Fibroblast of peridontal ligament (primary cell): ENCODE measurements around the gene MYBPH.

Experiments used
- DNase-seq: peaks from one replicate; pipeline ENCODE4 v3.0.0-alpha.2; 2010; ENCODE audit errors: extremely low read depth

The MYBPH gene

DNA sequence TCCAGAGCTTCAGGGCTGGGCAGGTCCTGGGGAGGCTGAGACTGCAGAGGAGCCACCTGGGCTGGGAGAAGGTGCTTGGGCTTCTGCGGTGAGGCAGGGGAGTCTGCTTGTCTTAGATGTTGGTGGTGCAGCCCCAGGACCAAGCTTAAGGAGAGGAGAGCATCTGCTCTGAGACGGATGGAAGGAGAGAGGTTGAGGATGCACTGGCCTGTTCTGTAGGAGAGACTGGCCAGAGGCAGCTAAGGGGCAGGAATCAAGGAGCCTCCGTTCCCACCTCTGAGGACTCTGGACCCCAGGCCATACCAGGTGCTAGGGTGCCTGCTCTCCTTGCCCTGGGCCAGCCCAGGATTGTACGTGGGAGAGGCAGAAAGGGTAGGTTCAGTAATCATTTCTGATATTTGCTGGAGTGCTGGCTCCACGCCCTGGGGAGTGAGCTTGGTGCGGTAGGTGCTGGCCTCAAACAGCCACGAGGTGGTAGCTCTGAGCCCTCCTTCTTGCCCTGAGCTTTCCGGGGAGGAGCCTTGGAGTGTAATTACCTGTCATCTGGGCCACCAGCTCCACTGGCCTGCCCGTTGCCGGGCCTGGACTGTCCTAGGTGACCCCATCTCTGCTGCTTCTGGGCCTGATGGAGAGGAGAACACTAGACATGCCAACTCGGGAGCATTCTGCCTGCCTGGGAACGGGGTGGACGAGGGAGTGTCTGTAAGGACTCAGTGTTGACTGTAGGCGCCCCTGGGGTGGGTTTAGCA is 9.3 kb downstream of the MYBPH start:
- no peak for DNase-seq

DNA sequence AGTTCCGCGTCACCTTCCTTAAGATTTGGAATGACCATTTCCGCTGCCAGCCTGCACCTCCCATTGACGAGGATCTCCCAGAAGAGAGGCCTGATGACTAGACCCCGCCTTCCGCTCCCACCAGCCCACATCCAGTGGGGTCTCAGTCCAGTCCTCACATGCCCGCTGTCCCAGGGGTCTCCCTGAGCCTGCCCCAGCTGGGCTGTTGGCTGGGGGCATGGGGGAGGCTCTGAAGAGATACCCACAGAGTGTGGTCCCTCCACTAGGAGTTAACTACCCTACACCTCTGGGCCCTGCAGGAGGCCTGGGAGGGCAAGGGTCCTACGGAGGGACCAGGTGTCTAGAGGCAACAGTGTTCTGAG is 9.8 kb downstream of the MYBPH start:
- no peak for DNase-seq

DNA sequence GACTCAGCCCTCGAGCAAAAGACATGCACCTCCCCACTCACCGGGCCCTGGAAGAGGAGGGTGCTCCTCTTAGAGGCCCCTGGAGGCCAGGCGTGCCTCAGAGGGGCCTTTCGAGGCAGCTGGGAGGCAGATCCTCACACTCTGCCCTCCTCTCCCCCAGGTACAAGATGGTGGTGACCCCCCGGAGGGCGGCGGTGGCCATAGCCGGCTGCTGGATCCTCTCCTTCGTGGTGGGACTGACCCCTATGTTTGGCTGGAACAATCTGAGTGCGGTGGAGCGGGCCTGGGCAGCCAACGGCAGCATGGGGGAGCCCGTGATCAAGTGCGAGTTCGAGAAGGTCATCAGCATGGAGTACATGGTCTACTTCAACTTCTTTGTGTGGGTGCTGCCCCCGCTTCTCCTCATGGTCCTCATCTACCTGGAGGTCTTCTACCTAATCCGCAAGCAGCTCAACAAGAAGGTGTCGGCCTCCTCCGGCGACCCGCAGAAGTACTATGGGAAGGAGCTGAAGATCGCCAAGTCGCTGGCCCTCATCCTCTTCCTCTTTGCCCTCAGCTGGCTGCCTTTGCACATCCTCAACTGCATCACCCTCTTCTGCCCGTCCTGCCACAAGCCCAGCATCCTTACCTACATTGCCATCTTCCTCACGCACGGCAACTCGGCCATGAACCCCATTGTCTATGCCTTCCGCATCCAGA is 10.4 kb downstream of the MYBPH start:
- no peak for DNase-seq

DNA sequence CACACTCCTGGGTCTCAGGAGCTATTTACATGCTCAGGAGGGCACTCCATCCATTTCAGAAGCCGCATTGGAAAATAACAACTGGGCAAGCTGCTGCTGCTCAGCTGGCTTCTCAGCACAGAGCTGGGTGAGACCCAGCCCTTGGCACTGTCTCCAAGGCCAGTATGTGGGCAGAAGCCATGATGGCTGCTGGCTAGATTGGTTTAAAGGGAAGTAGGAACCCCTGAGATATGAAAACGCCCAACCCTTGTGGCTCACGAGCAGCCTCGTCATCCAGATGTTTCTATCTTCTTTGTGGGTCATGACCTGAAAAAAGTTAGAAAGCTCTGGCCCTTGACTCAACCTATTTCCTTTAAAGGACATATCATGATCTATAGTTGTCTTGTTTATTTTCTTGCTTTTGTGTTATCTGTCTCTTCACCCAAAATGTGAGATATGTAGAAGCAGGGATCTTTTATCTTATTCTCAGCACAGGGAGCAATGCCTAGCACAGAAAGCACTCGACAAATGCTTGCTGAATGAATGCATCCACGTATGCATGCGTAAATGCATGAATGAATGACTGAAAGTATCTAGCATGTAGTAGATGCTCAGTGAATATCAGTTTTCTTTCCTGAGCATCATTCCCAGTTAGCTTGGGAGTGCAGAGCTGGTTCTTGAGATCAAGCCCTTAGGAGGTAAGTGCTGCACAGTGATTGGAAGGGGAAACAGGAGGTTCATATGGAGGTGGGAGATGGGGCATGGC is 11.6 kb downstream of the MYBPH start:
- no peak for DNase-seq

DNA sequence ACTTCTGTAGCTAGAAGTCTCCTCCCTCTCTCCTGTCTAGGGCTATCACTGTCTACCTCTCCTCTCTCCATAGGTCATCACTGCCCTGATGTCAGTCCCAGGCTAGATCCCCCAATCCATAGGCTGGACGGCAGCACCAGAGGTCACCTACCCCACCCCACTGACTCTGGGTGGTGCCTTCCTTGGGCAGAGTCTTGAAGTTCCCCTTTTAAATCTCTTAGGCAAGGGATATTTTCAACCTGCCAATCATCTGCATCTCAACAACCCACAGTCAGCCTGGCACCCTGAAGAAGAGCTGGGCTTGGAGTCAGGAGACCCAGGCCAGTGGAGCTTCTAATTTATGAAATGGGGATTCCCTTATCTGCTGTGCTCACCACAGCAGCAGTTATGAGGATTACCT is 13.2 kb downstream of the MYBPH start:
- no peak for DNase-seq

DNA sequence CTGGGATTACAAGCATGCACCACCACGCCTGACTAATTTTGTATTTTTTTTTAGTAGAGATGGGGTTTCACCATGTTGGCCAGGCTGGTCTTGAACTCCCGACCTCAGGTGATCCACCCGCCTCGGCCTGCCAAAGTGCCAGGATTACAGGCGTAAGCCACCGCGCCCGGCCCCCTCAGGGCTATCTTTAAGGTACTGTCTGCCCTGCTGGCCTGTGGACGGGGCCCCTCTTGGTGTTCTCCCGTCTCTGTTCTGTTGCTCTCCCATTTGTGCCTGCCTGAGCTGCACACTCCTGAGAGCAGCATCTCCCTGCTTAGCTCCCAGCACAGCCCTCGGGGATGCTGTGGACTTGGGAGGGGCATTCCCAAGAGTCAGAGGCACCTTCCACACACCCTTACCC is 13.9 kb downstream of the MYBPH start:
- no peak for DNase-seq

DNA sequence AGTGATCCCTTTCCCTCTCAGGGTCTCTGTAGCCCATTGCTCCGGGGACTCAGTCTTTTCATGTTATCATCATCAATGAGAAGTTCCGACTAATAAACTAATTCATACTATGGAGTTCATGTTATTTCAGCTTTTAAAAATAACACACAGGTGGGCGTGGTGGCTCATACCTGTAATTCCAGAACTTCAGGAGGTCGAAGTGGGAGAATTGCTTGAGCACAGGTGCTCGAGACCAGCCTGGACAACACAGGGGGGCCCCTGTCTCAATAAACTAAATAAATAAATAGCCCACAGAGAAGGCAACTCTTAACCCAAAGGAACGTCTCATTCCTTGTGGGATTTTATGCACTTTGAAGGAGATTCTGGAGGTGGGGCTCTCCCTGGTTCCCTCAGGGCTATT is 14.5 kb downstream of the MYBPH start:
- DNase-seq, result no peak

DNA sequence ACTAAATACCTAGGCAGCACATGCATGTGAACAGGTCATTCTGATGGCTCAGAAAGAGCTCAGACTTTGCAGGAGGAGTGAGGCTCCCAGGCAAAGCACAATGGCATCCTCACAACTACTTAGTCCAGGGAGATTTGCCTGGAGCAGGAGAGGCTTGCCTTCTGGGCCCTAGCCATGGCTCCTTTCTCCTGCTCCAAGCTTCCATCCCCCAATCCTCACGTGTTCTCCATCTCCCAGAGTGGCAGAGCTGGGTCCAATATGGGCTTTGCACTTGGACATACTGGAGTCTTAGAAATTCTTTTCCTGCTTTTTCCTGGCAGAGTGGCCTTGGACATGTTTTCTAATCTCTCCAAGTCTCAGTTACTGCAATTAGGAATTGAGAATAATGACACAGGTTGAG is 15.8 kb downstream of the MYBPH start:
- DNase-seq, result no peak

DNA sequence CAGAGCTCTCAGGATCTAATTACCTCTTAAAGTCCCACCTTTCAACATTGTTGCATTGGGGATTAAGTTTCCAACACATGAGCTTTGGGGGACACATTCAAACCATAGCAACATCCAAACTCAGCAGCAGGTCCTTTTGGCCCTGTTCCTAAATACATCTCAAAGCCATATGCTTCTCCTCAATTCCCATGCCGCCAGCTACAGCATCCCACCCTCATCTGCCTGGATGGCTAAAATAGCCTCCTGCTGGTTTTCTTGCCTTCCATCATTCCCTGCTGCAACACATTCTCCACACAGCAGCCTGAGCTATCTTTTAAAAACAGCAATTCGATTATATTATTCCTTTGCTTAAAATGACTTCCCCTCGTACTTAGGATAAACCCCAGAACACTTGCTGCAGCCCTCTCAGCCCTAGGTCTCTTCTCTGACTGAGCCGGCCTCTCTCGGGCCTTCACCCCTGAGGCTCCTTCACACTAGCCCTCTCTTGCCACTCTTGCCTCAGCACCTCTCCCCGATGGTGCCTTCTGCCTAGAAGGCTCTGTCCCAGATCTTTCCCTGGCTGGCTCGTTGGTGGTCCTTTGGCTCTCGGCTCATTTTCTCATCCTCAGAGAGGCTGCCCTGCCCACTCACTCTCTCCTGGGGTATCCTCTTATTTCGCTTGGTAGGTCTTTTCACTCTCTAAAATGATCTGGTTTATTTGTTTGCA is 16.5 kb downstream of the MYBPH start:
- DNase-seq, result no peak

DNA sequence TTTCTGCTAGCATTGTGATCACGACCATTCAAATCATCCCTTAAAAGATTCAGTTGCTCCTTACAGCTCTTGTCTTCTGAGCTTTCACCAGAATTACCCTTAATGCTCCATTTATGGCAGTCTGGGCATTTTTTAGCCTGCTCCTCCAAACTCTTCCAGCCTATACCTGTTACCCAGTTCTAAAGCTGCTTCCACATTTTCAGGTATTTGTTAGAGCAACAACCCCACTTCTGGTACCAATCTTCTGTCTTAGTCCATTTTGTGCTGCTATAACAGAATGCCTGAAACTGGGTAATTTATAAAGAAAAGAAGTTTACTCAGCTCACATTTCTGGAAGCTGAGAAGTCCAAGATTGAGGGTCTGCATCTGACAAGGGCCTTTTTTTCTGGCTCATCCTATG is 17.2 kb downstream of the MYBPH start:
- no peak for DNase-seq

DNA sequence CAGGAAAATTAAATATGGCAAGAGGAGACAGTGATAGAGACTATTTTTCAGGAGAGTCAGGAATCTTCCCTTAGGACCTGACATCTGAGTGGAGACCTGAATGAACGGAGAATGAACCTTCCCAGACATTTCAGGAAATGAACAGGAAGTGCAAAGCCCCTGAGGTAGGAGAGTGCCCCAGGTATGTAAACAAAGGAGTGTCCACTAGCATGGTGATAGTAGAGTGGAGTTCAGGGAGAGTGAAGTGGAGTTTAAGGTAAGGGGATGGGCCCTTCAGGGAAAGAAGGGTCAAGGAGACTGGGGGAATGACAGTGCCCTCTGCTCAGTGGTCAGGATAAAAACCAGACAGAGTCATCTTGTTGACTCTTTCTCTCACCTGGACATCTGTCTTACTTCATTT is 19.3 kb downstream of the MYBPH start:
- DNase-seq, result no peak

DNA sequence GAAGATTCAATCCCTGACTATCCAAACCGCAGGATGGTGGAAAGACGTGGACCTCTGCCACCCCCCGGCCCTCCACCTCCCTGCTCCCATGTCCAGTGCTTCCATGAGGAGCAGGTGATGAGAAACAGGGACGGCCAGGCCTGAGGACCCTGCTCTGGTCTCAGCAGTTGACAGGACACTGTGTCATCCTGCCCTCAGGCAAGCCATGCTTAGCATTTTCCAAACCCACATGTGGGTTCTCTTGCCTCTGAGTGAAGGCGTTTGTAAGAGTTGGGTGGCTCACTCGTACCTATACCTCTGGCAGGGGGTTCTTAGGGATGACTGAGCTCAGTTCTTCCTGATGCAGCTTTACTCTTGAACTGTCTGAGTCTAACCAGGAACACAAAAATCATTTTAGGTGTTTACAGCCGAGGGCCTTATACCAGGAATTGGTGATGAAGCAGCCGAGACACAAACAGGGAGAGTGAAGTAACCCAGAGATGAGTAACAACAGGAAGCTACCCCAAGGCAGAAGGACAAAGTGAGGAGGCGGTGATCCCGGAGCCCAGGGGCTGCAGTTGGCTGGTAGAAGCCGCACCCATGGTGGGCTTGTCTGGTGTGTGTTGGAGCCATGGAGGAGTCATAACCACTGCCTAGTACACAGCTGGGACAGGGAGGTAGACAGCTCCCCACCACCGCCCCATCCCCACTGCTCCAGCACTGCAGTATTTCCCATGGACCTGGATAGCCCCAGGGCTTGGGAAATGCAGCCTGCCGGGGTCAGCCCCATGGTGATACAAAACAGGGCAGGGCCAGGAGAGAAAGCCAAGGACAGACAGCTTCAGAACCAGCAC is 21.4 kb downstream of the MYBPH start:
- no peak for DNase-seq

DNA sequence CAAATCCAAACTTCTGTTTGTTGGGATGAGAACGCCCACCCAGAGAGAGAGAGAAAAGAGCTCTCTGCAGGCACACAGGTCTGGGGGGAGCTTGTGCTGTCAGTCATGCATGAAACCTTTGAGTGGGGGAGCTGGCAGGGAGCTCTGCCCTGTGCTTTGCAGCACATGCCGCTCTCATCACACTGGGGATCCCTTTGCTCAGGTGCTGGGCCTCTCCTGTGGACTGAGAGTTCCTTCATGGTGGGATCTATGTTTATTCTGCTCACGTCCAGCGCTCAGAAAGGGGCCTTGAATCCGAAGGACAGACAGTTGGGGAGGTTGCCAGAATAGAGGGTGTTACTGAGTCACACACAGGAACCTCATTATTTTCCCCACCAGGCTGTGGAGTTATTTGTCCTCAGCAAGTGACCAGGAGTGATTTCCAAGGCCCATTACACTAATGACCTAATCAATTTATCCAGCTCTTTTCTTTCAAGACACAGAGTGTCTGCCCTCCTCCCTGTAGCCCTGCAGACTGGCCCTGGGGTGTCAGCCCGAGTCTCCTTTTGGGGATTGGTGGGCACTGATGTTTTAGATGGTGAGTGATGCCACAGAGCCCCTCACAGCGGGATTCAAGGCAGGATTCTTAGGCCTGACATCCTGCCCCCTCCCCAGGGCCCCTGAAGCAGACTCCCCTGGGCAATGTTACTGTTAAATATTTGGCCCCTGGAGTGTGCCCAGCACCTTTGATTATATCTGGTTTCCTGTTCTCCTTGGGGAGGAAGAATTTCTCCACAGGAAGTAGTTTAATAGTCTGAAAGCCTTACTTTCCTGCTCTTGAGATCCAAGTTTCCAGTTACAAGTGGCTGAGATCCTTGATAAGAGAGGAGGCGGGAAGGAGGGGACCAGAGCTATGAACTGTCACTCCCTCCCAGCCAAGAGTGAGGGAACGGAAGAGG is 22.3 kb downstream of the MYBPH start:
- DNase-seq, result no peak

DNA sequence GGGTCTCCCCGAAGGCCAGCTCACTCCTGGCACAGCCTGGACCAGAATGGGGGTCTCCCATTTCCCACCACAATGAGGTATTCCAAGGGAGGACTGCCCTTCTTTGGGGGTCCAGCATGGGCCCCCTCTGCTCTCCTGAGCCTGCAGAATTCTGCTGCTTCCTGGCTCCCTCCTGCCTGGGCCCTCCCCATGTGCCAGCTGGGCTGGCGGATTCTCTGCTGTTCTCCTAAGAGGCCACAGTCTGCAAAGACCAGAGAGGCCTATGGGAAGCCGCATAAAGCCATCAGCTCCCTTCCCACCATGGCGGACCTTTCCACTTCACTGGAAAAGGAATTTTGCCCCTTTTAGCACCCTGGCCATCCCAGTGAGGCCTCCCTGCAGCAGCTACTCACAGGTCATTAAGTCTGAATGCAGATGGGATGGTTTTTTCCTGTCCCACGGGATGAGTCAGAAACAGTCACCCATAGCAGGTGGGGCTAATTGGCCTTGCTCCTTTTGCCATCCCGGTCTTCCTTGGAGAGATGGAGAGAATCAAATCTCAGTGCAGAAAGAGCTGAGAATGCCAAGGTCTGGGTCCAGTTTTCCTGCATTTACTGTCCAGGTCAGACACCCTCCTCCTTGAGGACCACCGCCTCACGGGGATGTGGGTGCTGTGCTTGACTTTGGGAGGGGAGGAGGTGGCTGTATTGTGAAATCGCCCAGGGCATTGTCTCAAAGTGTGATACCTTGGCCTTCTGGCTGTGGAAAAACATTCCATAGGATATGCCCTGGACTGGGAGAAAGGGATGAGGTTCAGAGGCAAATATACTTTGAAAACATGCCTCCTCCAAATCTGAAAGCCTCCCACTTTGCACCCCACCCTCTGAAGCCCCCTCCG is 23.2 kb downstream of the MYBPH start:
- DNase-seq, result peak; percentile 10

DNA sequence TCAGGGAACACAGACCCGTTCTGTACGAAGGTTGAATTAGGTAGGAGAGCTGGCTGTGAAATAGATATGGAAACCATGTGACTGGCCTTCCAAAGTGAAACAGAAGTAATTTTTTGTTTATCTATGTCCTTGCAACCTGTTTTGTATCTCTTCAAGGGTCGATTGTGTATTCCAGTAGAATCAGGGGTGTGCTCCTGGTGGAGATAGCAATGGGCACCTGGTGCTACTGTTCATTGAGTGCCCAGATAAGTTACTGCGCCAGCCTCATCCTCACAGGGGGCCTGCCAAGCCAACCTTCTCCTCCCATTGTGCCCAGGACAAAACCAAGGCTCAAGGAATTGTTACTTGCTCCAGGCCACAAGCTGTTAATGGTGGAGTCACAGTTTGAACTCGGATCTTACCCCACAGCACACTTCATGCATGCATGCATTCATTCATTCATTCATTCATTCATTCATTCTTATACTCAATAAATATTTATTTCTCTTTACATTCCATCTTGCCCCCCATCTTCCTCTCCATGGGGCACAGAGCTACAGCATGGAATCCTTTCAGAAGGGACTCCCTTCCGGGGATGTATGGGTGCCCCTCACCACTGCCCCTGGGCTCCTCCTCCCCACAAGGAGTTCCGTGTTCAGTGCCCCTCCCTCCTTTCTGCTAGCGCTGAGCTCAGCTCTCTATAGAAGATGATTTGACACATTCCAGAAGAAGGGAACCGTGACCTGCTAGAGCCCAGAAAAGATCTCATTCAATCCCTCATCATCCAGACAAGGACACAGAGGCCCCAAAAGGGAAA is 24.1 kb downstream of the MYBPH start:
- DNase-seq, result no peak

DNA sequence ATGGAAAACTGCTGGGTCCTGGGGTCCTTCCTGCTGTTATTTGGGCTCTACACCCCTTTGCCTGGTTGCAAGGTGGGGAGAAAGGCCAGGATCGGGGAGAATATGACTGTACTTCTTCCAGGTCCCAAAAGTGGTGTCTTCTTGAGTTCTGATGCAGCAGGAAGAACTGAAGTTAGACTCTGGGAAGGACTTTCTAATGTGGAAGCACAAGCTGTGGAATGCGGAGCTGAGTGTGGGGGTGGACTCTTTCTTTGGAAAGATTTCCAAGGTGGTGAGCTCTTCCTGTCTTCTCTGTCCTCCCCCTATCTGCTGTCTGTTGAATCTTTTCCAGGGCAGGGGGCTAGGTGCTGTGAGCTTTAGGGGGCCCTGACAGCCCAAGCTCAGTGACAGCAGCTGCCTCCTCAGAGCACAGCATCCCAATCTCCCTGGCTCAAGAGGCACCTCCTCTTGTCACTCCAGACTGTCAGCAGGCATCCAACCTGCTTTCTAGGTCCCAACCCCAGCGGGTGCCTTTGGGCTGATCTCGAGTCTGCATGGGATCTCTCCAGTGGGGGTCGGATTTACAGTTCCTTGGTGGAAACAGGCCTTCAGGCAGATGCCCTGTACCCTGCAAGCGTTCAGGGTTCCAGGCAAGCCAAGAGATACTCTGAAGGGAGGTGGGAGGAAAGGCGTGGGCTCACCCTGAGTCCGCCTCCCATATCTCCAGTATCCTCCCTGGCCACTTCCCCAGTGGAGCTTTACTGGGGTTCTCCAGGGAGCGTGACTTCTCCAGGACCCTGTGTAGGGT is 24.9 kb downstream of the MYBPH start:
- no peak for DNase-seq

DNA sequence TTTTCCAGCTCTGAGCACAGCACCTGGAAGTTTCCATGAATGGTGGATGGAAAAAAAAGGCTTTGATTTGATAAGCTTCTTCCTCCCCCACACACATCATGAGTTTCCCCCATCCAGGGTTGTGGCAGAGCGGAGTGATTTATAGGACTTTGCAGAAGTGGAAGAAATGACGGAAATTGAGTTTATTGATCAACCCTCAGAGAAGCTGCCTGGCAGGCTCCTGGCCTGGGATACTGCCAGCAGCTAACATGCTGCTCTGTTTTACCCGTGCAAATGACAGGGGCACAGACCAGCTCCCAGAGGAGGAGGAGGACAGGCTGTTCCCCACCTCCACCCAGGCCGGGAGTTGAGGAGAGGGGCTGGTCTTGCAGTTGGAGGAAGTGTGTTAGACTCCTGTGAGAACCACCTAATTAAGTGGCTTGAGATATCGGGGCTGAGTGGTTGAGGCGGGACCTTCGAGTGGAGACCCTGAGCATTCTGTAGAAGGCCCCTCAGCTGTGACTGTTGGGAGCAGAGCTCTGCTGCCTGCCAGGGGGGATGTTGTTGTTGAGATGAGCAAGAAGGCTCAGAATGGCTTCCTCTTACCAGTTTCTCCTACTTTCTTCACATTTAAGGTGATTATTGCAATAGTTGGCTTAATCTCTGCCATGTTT is 26.3 kb downstream of the MYBPH start:
- DNase-seq, result no peak
